Measurements from ENCODE around the gene HPS1.

DNA sequence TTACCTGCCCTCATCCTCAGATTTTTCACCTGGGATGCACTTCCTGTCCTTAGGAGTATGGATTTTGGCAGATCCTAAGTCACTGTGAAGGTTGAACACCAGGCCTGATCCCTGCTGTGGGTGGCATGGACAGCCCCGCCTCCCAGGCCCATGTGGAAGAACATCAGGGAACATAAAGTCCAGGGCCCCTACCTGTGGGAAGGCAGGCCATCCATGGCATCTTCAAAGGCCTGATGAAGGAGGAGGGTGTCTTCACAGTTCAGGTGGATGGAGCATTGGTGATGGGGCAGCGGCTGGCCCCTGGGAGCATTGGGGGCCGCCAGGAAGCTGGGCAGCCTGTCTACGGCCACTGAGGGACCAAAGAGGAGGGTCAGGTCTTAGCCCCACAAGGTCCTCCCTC, 56.3 kb downstream of the HPS1 start:
- TF ChIP-seq, protein P1, sequence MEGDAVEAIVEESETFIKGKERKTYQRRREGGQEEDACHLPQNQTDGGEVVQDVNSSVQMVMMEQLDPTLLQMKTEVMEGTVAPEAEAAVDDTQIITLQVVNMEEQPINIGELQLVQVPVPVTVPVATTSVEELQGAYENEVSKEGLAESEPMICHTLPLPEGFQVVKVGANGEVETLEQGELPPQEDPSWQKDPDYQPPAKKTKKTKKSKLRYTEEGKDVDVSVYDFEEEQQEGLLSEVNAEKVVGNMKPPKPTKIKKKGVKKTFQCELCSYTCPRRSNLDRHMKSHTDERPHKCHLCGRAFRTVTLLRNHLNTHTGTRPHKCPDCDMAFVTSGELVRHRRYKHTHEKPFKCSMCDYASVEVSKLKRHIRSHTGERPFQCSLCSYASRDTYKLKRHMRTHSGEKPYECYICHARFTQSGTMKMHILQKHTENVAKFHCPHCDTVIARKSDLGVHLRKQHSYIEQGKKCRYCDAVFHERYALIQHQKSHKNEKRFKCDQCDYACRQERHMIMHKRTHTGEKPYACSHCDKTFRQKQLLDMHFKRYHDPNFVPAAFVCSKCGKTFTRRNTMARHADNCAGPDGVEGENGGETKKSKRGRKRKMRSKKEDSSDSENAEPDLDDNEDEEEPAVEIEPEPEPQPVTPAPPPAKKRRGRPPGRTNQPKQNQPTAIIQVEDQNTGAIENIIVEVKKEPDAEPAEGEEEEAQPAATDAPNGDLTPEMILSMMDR (IDR thresholded peaks at IDR 0.05; ENCODE audit: insufficient read depth, low read length, poor library complexity, severe bottlenecking), result no peak
- no peak for TF ChIP-seq EZH2phosphoT487 (conservative IDR thresholded peaks at IDR 0.05; ENCODE audit: low read length)

All from SU-DHL-6 (cell line).